Keratinocyte (primary cell): ENCODE results near the gene FNTB. TPM values are rescaled to one million over a fixed set of nuclear protein-coding genes. Genes with fewer than 3 reads are reported as not detected.

ENCODE experiments used
- DNase-seq: peaks from one replicate; pipeline ENCODE4 v3.0.0-alpha.2; 2011; ENCODE audit warnings: low read depth, missing footprints, low spot score
- FAIRE-seq: peaks from 2 replicates; lab custom pipeline; 2011; peaks lifted over from hg19 to GRCh38; lab: Jason Lieb, UNC
- H2AFZ ChIP-seq: 2 replicates; pipeline ENCODE4 v1.6.0; 2012; ENCODE audit warnings: low read length, control low read depth, inconsistent platforms; ENCODE audit not compliant: control insufficient read depth
- H3K27ac ChIP-seq: 2 replicates; pipeline ENCODE4 v1.5.1; 2011; ENCODE audit warnings: low read length; ENCODE audit not compliant: control insufficient read depth, insufficient read depth
- H3K27me3 ChIP-seq: 3 replicates; pipeline ENCODE4 v1.6.0; 2011; ENCODE audit warnings: low read length; ENCODE audit not compliant: control insufficient read depth, insufficient read depth; ENCODE audit errors: extremely low read depth
- H3K36me3 ChIP-seq, 2 experiments: 2 replicates in 1 of 2; 3 replicates in 1 of 2; pipeline ENCODE4 v1.5.1; 2011; ENCODE audit warnings: low read length in 2 of 2, mild to moderate bottlenecking in 1 of 2; ENCODE audit not compliant: control insufficient read depth in 2 of 2, insufficient read depth in 2 of 2; ENCODE audit errors: extremely low read depth in 1 of 2
- H3K4me1 ChIP-seq: 3 replicates; pipeline ENCODE4 v1.5.1; 2011; ENCODE audit warnings: low read length; ENCODE audit not compliant: control insufficient read depth, insufficient read depth; ENCODE audit errors: extremely low read depth
- H3K4me2 ChIP-seq: 3 replicates; pipeline ENCODE4 v1.6.0; 2011; ENCODE audit warnings: low read depth, low read length; ENCODE audit not compliant: control insufficient read depth, insufficient read depth; ENCODE audit errors: extremely low read depth
- H3K4me3 ChIP-seq, 3 experiments: fragments of 200-600 bp in 1 of 3; sonication (generic) in 1 of 3; 2 replicates in 2 of 3; 3 replicates in 1 of 3; pipeline ENCODE4 v1.5.1; 2011 to 2016; ENCODE audit warnings: low read length in 3 of 3, mild to moderate bottlenecking in 3 of 3, control low read depth in 2 of 3, inconsistent platforms in 1 of 3, low read depth in 1 of 3, mixed read lengths in 1 of 3, mixed run types in 1 of 3, moderate library complexity in 1 of 3; ENCODE audit not compliant: control insufficient read depth in 2 of 3, insufficient read depth in 2 of 3; ENCODE audit errors: extremely low read depth in 1 of 3
- H3K79me2 ChIP-seq: 2 replicates; pipeline ENCODE4 v1.6.0; 2012; ENCODE audit warnings: low read length; ENCODE audit not compliant: control insufficient read depth, insufficient read depth
- H3K9ac ChIP-seq: 3 replicates; pipeline ENCODE4 v1.6.0; 2011; ENCODE audit warnings: low read length; ENCODE audit not compliant: control insufficient read depth, insufficient read depth; ENCODE audit errors: extremely low read depth
- H3K9me1 ChIP-seq: 3 replicates; pipeline ENCODE4 v1.6.0; 2011; ENCODE audit warnings: low read length; ENCODE audit not compliant: control insufficient read depth, insufficient read depth; ENCODE audit errors: extremely low read depth
- H3K9me3 ChIP-seq: 2 replicates; pipeline ENCODE4 v1.5.1; 2012; ENCODE audit warnings: low read depth, low read length; ENCODE audit not compliant: control insufficient read depth
- H4K20me1 ChIP-seq: 3 replicates; pipeline ENCODE4 v1.6.0; 2011; ENCODE audit warnings: low read length; ENCODE audit not compliant: control insufficient read depth, insufficient read depth; ENCODE audit errors: extremely low read depth
- EZH2 ChIP-seq: IDR thresholded peaks from one replicate; pipeline ENCODE4 v1.6.1; 2012; ENCODE audit warnings: inconsistent platforms, mild to moderate bottlenecking, low read length, moderate library complexity
- dilution Hi-C: fragments of 300-500 bp; cut with MboI; formaldehyde crosslinking; loops from one replicate; pipeline ENCODE4 v1.7.0; 2020; ENCODE audit warnings: low sequenced_read_pairs; ENCODE audit not compliant: extremely low pct_ligation_motif_present
- polyA plus RNA-seq, 5 experiments: library from polyadenylated mRNA; depleted of rRNA in 3 of 5; stranded (reverse) in 3 of 5; stranded (forward) in 1 of 5; unstranded in 1 of 5; fragments of >200 nt; gene quantifications; 1 replicate in 1 of 5; 2 replicates in 3 of 5; 3 replicates in 1 of 5; pipeline versions ENCODE4 v1.2.1 to v1.2.3, GENCODE V29; 2011 to 2012; ENCODE audit warnings: missing spikeins in 2 of 5, low read depth in 1 of 5, low replicate concordance in 1 of 5
- TF ChIP-seq, protein P1 (sequence below), 3 experiments: IDR thresholded peaks in 1 of 3; conservative IDR thresholded peaks in 1 of 3; optimal IDR thresholded peaks in 1 of 3; 2 replicates in 2 of 3; 3 replicates in 1 of 3; pipeline versions ENCODE3 to v1.5.1; 2011; ENCODE audit warnings: low read length in 3 of 3, mild to moderate bottlenecking in 3 of 3, moderate library complexity in 2 of 3, control low read depth in 1 of 3, inconsistent platforms in 1 of 3; ENCODE audit not compliant: insufficient read depth in 2 of 3; ENCODE audit errors: extremely low read depth in 1 of 3

Gene FNTB
- polyA plus RNA-seq, 1 donor (not counting 4 experiments of a cell fraction or from before 2014, with no cell fraction given), result 10.1 TPM

DNA sequence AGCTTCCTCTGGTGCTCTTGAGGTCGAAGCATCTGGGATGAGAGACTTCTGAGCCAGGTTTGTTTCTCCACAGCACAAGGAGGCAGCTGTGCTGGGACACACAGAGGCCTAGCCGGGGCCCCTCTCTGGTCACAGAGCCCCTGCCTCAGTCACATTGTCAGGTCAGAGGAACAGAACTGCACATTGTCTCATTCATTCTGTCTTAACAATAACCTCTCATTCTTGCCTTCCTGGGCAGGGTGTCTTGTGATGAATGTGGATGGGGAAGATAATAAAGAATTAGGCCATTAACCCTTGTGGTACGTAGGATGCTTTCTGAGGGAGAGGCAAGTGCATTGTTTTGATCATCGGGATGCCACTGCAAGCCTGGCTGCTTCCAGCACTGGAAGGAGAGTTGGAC, 29.8 kb downstream of the FNTB start:
- dilution Hi-C loops, result no loop called here
- no peak for FAIRE-seq
- TF ChIP-seq, protein P1, sequence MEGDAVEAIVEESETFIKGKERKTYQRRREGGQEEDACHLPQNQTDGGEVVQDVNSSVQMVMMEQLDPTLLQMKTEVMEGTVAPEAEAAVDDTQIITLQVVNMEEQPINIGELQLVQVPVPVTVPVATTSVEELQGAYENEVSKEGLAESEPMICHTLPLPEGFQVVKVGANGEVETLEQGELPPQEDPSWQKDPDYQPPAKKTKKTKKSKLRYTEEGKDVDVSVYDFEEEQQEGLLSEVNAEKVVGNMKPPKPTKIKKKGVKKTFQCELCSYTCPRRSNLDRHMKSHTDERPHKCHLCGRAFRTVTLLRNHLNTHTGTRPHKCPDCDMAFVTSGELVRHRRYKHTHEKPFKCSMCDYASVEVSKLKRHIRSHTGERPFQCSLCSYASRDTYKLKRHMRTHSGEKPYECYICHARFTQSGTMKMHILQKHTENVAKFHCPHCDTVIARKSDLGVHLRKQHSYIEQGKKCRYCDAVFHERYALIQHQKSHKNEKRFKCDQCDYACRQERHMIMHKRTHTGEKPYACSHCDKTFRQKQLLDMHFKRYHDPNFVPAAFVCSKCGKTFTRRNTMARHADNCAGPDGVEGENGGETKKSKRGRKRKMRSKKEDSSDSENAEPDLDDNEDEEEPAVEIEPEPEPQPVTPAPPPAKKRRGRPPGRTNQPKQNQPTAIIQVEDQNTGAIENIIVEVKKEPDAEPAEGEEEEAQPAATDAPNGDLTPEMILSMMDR (optimal IDR thresholded peaks at IDR 0.05 in 1 of 3, IDR thresholded peaks at IDR 0.05 in 1 of 3, conservative IDR thresholded peaks at IDR 0.05 in 1 of 3; ENCODE audit: extremely low read depth in 1 of 3, insufficient read depth in 2 of 3, low read length in 3 of 3), result no peak
- no peak for TF ChIP-seq EZH2
- Histone ChIP-seq H3K79me2 (no peaks in the 10 kb centered on the region), H3K4me1 (no peaks in the 10 kb centered on the region), H3K4me3 (no peak overlapping the region), H3K9me1 (no peaks in the 10 kb centered on the region), H3K9me3 (no peaks in the 10 kb centered on the region), H4K20me1 (no peaks in the 10 kb centered on the region), H3K27ac (no peak overlapping the region), H3K27me3 (no peaks in the 10 kb centered on the region), H3K4me2 (no peak overlapping the region), H3K36me3 (peaks cover 3 to 6% of the 10 kb centered on the region in 2 experiments), H2AFZ (no peak overlapping the region), H3K9ac (no peak overlapping the region)
- no peak for DNase-seq

DNA sequence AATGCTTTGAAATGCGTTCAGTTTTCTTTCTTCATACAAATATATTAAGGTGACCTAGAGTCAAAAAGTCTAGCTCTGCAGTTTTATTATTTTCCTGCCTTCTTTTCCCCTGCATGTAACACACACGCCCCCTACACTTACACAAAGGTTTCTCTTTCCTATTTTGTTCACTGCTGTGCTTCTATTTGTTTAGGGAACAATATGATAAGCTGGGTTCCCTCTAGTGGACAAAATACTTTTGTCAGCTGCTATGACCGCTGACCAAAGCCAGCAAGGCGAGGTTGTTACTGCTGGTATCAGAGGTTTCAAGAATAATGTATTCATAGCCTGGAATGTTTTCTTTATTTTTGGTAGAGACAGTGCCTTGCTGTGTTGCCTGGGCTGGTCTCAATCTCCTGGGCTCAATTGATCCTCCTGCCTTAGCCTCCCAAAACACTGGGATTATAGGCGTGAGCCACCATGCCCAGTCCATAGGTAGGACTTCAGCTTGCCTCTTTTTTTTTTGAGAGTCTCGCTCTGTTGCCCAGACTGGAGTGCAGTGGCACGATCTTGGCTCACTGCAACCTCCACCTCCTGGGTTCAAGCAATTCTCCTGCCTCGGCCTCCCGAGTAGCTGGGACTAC, 33.4 kb downstream of the FNTB start:
- H3K4me1 ChIP-seq, result no peaks in the 10 kb centered on the region
- H2AFZ ChIP-seq, result no peak overlapping the region
- dilution Hi-C loops, result no loop called here
- H3K79me2 ChIP-seq, result no peaks in the 10 kb centered on the region
- no peaks in the 10 kb centered on the region for H3K9me3 ChIP-seq
- DNase-seq (no peak), FAIRE-seq (peak; percentile 51)
- H3K4me2 ChIP-seq, result no peak overlapping the region
- peaks cover 3% of the 10 kb centered on the region in 2 experiments for H3K36me3 ChIP-seq
- no peak overlapping the region for H3K9ac ChIP-seq
- H3K27ac ChIP-seq, result no peak overlapping the region
- no peak for TF ChIP-seq EZH2
- TF ChIP-seq, protein P1 (optimal IDR thresholded peaks at IDR 0.05 in 1 of 3, IDR thresholded peaks at IDR 0.05 in 1 of 3, conservative IDR thresholded peaks at IDR 0.05 in 1 of 3; ENCODE audit: extremely low read depth in 1 of 3, insufficient read depth in 2 of 3, low read length in 3 of 3), result peak; percentile 48 to 51 (median 48)
- no peaks in the 10 kb centered on the region for H3K27me3 ChIP-seq
- no peaks in the 10 kb centered on the region for H4K20me1 ChIP-seq
- H3K9me1 ChIP-seq, result no peaks in the 10 kb centered on the region
- H3K4me3 ChIP-seq, result no peak overlapping the region
